ENCODE data around the gene INHBA. TPM values are rescaled to one million over a fixed set of nuclear protein-coding genes. Genes with fewer than 3 reads are reported as not detected.

Gene INHBA
- polyA plus RNA-seq, 1 donor (not counting 4 experiments of a cell fraction or from before 2014, with no cell fraction given): 51.4 TPM

GRCh38 chr7:41688906-41689305 is 14.0 kb downstream of the INHBA start:
- Histone ChIP-seq H3K27me3 (ENCODE audit: control insufficient read depth, extremely low read depth, insufficient read depth, low read length) (no peaks in the 10 kb centered on the region), H3K79me2 (ENCODE audit: control insufficient read depth, insufficient read depth, low read length) (peaks cover 38% of the 10 kb centered on the region), H3K9ac (ENCODE audit: control insufficient read depth, extremely low read depth, insufficient read depth, low read length) (no peak overlapping the region), H3K36me3 (ENCODE audit: control insufficient read depth in 2 of 2, extremely low read depth in 1 of 2, insufficient read depth in 2 of 2, low read length in 2 of 2) (peaks cover 20 to 31% of the 10 kb centered on the region in 2 experiments), H3K9me1 (ENCODE audit: control insufficient read depth, extremely low read depth, insufficient read depth, low read length) (no peaks in the 10 kb centered on the region), H3K27ac (ENCODE audit: control insufficient read depth, insufficient read depth, low read length) (no peak overlapping the region), H4K20me1 (ENCODE audit: control insufficient read depth, extremely low read depth, insufficient read depth, low read length) (peaks cover 12% of the 10 kb centered on the region), H2AFZ (ENCODE audit: control insufficient read depth, low read length) (no peak overlapping the region), H3K4me3 (ENCODE audit: control insufficient read depth in 2 of 3, extremely low read depth in 1 of 3, insufficient read depth in 2 of 3, low read depth in 1 of 3, low read length in 3 of 3) (no peak overlapping the region), H3K4me1 (ENCODE audit: control insufficient read depth, extremely low read depth, insufficient read depth, low read length) (no peaks in the 10 kb centered on the region), H3K9me3 (ENCODE audit: control insufficient read depth, low read depth, low read length) (no peaks in the 10 kb centered on the region), H3K4me2 (ENCODE audit: control insufficient read depth, extremely low read depth, insufficient read depth, low read depth, low read length) (no peak overlapping the region)
- no peak for FAIRE-seq
- dilution Hi-C loops (cut with MboI; ENCODE audit: extremely low pct_ligation_motif_present, low sequenced_read_pairs): loop anchor here (25.0 kb wide), 1 partner anchor 252 kb away; no protein-coding TSS in a partner anchor
- no peak for DNase-seq (ENCODE audit: low read depth, low spot score)
- no peak for TF ChIP-seq EZH2 (IDR thresholded peaks at IDR 0.05; ENCODE audit: low read length)
- no peak for TF ChIP-seq CTCF (optimal IDR thresholded peaks at IDR 0.05 in 1 of 3, IDR thresholded peaks at IDR 0.05 in 1 of 3, conservative IDR thresholded peaks at IDR 0.05 in 1 of 3; ENCODE audit: extremely low read depth in 1 of 3, insufficient read depth in 2 of 3, low read length in 3 of 3)

GRCh38 chr7:41688012-41688625 is 14.8 kb downstream of the INHBA start:
- Histone ChIP-seq H3K27me3 (ENCODE audit: control insufficient read depth, extremely low read depth, insufficient read depth, low read length) (no peaks in the 10 kb centered on the region), H3K9me1 (ENCODE audit: control insufficient read depth, extremely low read depth, insufficient read depth, low read length) (no peaks in the 10 kb centered on the region), H3K9me3 (ENCODE audit: control insufficient read depth, low read depth, low read length) (no peaks in the 10 kb centered on the region), H3K4me2 (ENCODE audit: control insufficient read depth, extremely low read depth, insufficient read depth, low read depth, low read length) (no peak overlapping the region), H3K36me3 (ENCODE audit: control insufficient read depth in 2 of 2, extremely low read depth in 1 of 2, insufficient read depth in 2 of 2, low read length in 2 of 2) (peaks cover 15 to 25% of the 10 kb centered on the region in 2 experiments), H3K9ac (ENCODE audit: control insufficient read depth, extremely low read depth, insufficient read depth, low read length) (no peak overlapping the region), H3K4me3 (ENCODE audit: control insufficient read depth in 2 of 3, extremely low read depth in 1 of 3, insufficient read depth in 2 of 3, low read depth in 1 of 3, low read length in 3 of 3) (no peak overlapping the region), H4K20me1 (ENCODE audit: control insufficient read depth, extremely low read depth, insufficient read depth, low read length) (peaks cover 12% of the 10 kb centered on the region), H3K27ac (ENCODE audit: control insufficient read depth, insufficient read depth, low read length) (no peak overlapping the region), H3K4me1 (ENCODE audit: control insufficient read depth, extremely low read depth, insufficient read depth, low read length) (no peaks in the 10 kb centered on the region), H2AFZ (ENCODE audit: control insufficient read depth, low read length) (no peak overlapping the region), H3K79me2 (ENCODE audit: control insufficient read depth, insufficient read depth, low read length) (peaks cover 31% of the 10 kb centered on the region)
- TF ChIP-seq EZH2 (IDR thresholded peaks at IDR 0.05; ENCODE audit: low read length): no peak
- DNase-seq (ENCODE audit: low read depth, low spot score) (no peak), FAIRE-seq (no peak)
- dilution Hi-C loops (cut with MboI; ENCODE audit: extremely low pct_ligation_motif_present, low sequenced_read_pairs): loop anchor here (25.0 kb wide), 1 partner anchor 251 kb away; no protein-coding TSS in a partner anchor

Measured in keratinocyte (primary cell).